Tibial nerve (tissue), 4 donors: ENCODE results near the gene GRM3. TPM values are rescaled to one million over a fixed set of nuclear protein-coding genes. Genes with fewer than 3 reads are reported as not detected.

Experiments used
- DNase-seq, 2 donors: peaks; one replicate each; pipeline ENCODE4 v3.0.0-alpha.2; 2019; ENCODE audit warnings: low spot score in 2 of 2
- H3K27ac ChIP-seq, 4 donors: fragments of 200-600 bp; sonication (generic) in 3 of 4; one replicate each; pipeline ENCODE4 v1.5.1; 2017 to 2019; ENCODE audit warnings: mild to moderate bottlenecking in 1 of 4
- H3K27me3 ChIP-seq, 2 donors: fragments of 200-600 bp; sonication (generic) in 1 of 2; one replicate each; pipeline versions ENCODE4 v1.5.1 to v1.6.0; 2017 to 2019
- H3K36me3 ChIP-seq, 3 donors: fragments of 200-600 bp; sonication (generic); one replicate each; pipeline ENCODE4 v1.5.1; 2018 to 2019
- H3K4me1 ChIP-seq, 4 donors: fragments of 200-600 bp; sonication (generic) in 3 of 4; one replicate each; pipeline ENCODE4 v1.5.1; 2017 to 2019
- H3K4me3 ChIP-seq, 4 donors: fragments of 200-600 bp; sonication (generic) in 3 of 4; one replicate each; pipeline ENCODE4 v1.5.1; 2017 to 2019; ENCODE audit warnings: mild to moderate bottlenecking in 1 of 4, moderate library complexity in 1 of 4
- H3K9me3 ChIP-seq, 4 donors: fragments of 200-600 bp; sonication (generic) in 3 of 4; one replicate each; pipeline ENCODE4 v1.5.1; 2017 to 2019
- CTCF ChIP-seq, 5 experiments: fragments of 200-600 bp in 3 of 5; fragments of 450-650 bp in 2 of 5; sonication (generic) in 3 of 5; IDR thresholded peaks; one replicate each; pipeline ENCODE4 v1.5.1; 2016 to 2019; ENCODE audit warnings: antibody characterized with exemption in 5 of 5, mild to moderate bottlenecking in 3 of 5, moderate library complexity in 2 of 5
- EP300 ChIP-seq, 2 donors: sonication (generic); formaldehyde crosslinking; IDR thresholded peaks; one replicate each; pipeline ENCODE4 v1.6.1; 2017; ENCODE audit warnings: antibody characterized with exemption in 2 of 2, mild to moderate bottlenecking in 1 of 2
- POLR2A ChIP-seq, 2 donors: fragments of 450-650 bp; IDR thresholded peaks; one replicate each; pipeline ENCODE4 v1.6.1; 2017; ENCODE audit warnings: antibody characterized with exemption in 2 of 2, mild to moderate bottlenecking in 2 of 2, moderate library complexity in 2 of 2
- WGBS, 2 donors: methylation state at CpG; one replicate each; pipeline ENCODE4 v1.1.5; 2018; 5-methylcytosine and 5-hydroxymethylcytosine counted together
- total RNA-seq, 4 donors: library from RNA; depleted of rRNA; stranded (reverse); fragments of >200 nt; gene quantifications; one replicate each; pipeline ENCODE4 v1.1.0, GENCODE V29; 2016

The GRM3 gene
- total RNA-seq, 4 donors from 2014 or later, result not detected

GRCh38 chr7:86745013-86745745 lies 101.5 kb downstream of the GRM3 start:
- no peak for DNase-seq
- Histone ChIP-seq H3K27me3 (no peaks in the 10 kb centered on the region), H3K27ac (no peak overlapping the region), H3K9me3 (no peaks in the 10 kb centered on the region), H3K4me1 (no peaks in the 10 kb centered on the region), H3K4me3 (no peak overlapping the region), H3K36me3 (no peaks in the 10 kb centered on the region)
- WGBS, 2 donors, result 62 to 76% methylated on average over 3 of the region's 3 CpGs
- no peak for TF ChIP-seq CTCF (IDR thresholded peaks at IDR 0.05)

DNA sequence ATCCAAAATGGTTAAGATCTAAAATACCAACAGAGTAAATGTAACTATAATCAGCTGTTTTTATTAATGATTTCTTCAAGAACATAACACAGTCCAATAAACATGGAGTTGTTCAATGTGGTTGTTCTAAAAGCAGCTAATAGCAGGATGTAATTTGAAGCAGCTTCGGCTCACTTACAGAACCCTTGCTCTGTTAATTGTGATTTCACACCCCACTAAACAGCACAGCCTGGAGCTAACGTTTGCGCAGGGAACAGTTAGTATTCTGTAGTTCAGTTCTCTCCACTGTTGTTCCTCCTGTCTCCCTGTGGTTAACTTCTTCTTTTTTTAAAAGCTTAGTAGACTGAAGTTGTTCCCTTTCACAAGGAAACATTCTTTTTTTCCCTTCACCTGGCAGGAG lies 104.0 kb downstream of the GRM3 start:
- 27 to 37% methylated on average over 3 of the region's 3 CpGs for WGBS, 2 donors
- no peak overlapping the region for H3K4me3 ChIP-seq

DNA sequence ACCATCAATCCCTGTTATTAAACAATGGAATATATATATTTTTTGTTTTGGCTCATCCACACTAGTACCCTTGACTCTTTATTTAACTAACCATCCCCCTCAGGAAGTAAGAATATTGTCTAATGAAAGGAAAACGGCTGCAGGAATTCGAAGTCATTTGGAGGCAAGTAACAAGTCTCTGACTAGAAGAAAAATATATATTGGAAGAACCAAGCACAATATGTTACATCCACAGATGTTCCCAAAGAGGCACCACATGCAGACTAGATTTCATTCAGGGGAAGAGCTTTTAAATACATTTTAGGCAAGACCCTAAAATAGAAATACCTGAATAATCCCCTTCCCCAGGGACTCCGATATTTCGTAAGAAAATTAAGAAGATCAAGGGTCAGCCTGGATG lies 104.5 kb downstream of the GRM3 start:
- H3K9me3 ChIP-seq, result no peaks in the 10 kb centered on the region
- H3K27me3 ChIP-seq, result no peaks in the 10 kb centered on the region
- DNase-seq, result no peak
- no peak for TF ChIP-seq CTCF (IDR thresholded peaks at IDR 0.05)
- TF ChIP-seq POLR2A (IDR thresholded peaks at IDR 0.05), result no peak
- no peak for TF ChIP-seq EP300 (IDR thresholded peaks at IDR 0.05)
- H3K27ac ChIP-seq, result no peak overlapping the region
- WGBS, 2 donors, result 30 to 46% methylated on average over 4 of the region's 4 CpGs
- no peak overlapping the region for H3K4me3 ChIP-seq
- no peaks in the 10 kb centered on the region for H3K4me1 ChIP-seq
- H3K36me3 ChIP-seq, result no peaks in the 10 kb centered on the region

More for the DNA sequence above, 104.0 kb downstream of the GRM3 start:
- Histone ChIP-seq H3K9me3 (no peaks in the 10 kb centered on the region), H3K27ac (no peak overlapping the region), H3K36me3 (no peaks in the 10 kb centered on the region), H3K27me3 (no peaks in the 10 kb centered on the region), H3K4me1 (no peaks in the 10 kb centered on the region)
- DNase-seq, result no peak
- no peak for TF ChIP-seq POLR2A (IDR thresholded peaks at IDR 0.05)
- no peak for TF ChIP-seq EP300 (IDR thresholded peaks at IDR 0.05)
- TF ChIP-seq CTCF (IDR thresholded peaks at IDR 0.05), result no peak

DNA sequence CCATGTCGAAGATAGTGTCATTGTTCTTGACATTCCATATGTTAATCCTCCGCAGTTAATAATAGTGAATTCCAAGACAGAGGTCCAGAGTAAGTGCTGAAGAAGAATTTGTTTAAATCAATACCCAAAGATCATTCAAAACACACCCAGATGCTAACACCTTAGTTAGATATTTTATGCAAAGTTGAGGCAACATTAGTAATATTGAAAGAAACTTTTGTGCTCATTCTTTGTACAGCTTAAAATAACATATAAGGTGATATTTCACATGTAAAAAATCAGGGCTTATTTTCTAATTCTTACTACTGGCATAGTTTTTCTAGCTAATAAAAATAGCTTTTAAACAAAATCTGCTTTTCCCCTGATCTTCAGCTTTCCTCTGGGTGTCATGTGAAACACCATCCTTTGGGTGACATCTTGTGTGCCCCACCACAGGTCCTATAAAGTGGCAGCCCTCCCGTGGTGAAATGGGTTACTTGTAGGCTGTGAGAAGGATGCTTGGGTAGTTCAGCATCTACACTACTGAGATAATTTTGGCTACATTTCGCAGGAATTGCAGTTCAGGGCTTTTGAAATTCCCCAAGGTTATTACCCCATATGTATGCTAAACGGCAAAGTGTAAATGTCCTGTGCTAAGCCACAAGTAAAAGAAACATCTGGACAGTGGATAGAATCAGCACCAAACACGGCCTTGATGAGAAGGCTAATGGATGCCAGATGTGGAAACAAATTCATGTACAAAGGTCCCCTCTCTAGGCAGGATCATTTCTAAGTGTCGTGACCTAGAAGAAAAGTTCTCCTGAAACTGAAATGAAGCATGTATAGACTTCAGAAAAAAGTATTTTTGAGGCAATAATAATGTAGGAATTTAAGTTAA lies 105.4 kb downstream of the GRM3 start:
- WGBS, 2 donors, result 51 to 54% methylated on average over 7 of the region's 7 CpGs
- Histone ChIP-seq H3K4me1 (no peaks in the 10 kb centered on the region), H3K36me3 (no peaks in the 10 kb centered on the region), H3K27me3 (no peaks in the 10 kb centered on the region), H3K4me3 (no peak overlapping the region), H3K27ac (no peak overlapping the region), H3K9me3 (no peaks in the 10 kb centered on the region)
- no peak for TF ChIP-seq EP300 (IDR thresholded peaks at IDR 0.05)
- DNase-seq, result no peak

DNA sequence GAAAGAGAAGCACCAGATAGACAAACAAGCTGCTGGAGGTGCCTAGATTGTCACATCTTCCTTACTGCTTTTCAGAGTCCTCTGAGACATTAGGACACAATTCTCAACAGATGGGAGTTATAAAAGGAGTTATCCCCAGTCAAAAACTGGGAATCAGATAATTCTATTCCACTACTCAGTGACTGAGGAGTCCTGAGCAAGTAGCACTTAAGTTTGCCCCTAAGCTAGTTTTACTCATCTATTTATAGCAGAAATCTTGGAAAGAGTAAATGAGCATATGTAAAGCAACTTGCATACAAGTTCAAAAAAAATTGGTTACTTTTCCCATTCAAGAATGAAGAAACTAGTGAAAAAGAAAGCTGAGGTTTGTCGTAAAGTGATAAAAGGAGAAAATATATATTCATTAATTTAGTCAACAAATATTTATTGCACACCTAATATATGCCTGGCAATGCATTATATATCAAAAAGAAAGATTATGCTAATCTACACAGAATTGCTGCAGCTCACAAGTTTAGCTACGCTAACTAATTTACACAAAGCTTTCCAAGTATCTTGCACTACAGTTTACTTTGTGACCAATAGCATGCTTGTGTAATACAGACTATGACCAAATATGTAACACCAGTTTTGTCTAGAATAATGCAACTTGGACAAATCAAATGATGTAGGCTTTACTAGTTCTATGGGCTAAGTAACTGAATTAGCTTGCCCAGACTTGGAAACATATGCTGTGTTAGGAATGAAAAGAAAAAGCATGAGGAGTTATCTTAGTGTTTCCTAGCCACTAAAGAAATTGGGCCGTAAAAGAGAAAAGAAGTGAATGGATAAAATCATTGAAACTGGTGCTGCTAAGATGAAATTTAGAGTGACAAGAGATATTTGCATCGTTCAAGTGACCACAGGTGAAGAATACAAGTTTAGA lies 106.3 kb downstream of the GRM3 start:
- H3K27ac ChIP-seq, result no peak overlapping the region
- no peak overlapping the region for H3K4me3 ChIP-seq
- H3K9me3 ChIP-seq, result no peaks in the 10 kb centered on the region
- no peak for DNase-seq
- WGBS, 2 donors, result 88 to 89% methylated on average over 4 of the region's 4 CpGs
- no peaks in the 10 kb centered on the region for H3K4me1 ChIP-seq
- no peaks in the 10 kb centered on the region for H3K36me3 ChIP-seq
- TF ChIP-seq POLR2A (IDR thresholded peaks at IDR 0.05), result no peak
- no peak for TF ChIP-seq CTCF (IDR thresholded peaks at IDR 0.05)
- no peak for TF ChIP-seq EP300 (IDR thresholded peaks at IDR 0.05)
- no peaks in the 10 kb centered on the region for H3K27me3 ChIP-seq
